Measurements from ENCODE around the gene TRIM7.

DNA sequence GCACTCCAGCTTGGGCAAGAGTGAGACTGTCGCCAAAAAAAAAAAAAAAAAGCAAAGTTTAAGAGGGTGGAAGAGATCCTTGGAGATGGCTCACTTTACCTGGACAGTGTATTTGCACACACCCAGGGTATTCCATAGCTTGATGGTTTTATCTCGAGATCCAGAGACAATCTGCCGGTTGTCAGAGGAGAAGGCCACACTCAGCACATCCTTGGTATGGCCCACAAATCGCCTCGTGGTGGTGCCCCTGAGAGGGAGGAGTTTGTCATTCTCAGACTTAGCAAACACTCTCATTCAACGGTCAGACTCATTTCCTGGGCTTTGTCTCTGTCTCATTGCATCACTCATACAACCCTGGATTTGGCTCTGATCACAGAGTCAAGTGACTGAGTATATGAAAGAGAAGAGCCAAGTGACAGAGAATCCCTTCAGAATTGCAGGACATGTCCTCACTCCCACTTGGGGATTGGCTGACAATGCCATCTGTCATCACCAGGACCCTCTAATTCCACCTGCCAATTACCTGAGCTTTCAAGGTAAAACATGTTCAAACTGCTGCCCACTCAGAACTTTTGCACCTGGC lies 36.5 kb upstream of the TRIM7 start:
- no peak for TF ChIP-seq POLR2A (IDR thresholded peaks at IDR 0.05)
- TF ChIP-seq, protein P1, sequence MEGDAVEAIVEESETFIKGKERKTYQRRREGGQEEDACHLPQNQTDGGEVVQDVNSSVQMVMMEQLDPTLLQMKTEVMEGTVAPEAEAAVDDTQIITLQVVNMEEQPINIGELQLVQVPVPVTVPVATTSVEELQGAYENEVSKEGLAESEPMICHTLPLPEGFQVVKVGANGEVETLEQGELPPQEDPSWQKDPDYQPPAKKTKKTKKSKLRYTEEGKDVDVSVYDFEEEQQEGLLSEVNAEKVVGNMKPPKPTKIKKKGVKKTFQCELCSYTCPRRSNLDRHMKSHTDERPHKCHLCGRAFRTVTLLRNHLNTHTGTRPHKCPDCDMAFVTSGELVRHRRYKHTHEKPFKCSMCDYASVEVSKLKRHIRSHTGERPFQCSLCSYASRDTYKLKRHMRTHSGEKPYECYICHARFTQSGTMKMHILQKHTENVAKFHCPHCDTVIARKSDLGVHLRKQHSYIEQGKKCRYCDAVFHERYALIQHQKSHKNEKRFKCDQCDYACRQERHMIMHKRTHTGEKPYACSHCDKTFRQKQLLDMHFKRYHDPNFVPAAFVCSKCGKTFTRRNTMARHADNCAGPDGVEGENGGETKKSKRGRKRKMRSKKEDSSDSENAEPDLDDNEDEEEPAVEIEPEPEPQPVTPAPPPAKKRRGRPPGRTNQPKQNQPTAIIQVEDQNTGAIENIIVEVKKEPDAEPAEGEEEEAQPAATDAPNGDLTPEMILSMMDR (IDR thresholded peaks at IDR 0.05), result no peak
- no peak for TF ChIP-seq EP300 (IDR thresholded peaks at IDR 0.05)
